Measurements from ENCODE around the gene TRABD2B. TPM values are rescaled to one million over a fixed set of nuclear protein-coding genes. Genes with fewer than 3 reads are reported as not detected.

Gene TRABD2B
- total and polyA plus RNA-seq, 12 donors, result 0.33 to 3.3 (median 0.83) TPM

DNA sequence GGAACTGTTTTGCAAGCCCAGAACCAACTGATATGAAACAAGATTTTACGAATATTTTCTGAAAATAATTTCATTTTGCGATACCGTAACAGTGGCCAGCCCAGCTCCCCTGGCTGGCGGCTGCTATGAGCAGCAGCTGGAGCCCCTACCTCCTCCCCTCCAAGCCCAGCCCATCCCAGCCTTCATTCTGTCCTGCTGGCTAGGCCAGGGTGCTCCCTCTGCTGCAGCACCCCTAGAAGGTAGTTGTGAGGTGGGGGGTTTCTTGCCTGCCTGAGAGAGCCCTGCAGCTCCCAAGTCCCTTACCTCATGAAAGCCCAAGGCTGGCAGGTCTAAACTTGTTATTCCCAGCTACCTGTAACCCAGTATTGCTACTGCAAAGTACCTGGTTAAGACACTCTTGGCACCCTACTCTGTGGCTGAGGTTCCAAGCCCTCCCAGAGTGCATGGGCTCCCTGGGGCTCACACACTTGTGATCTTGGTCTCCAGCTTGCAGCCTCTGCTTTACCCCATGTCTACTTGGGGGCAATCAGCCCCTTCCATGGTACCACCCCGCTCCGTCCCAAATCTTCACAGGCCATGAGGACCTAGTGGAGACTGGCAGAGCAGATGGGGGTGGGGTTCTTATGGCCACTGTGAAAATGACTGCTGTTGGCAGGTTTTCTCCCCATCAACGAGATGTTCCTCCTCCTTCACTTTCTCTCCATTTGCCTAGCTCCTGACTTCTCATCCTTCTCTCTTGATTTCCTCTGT is 239.8 kb downstream of the TRABD2B start:
- no peaks in the 10 kb centered on the region for H3K27me3 ChIP-seq
- intact Hi-C loops (cut with DNase I), result no loop called here
- WGBS, 4 donors, result 82 to 92% (median 90%) methylated on average over 6 to 7 of the region's 7 CpGs
- no peaks in the 10 kb centered on the region for H3K4me1 ChIP-seq (replicated peaks in 1 of 2)
- DNase-seq, result no peak
- no peaks in the 10 kb centered on the region for H3K9me3 ChIP-seq (replicated peaks in 1 of 3)
- TF ChIP-seq, protein P1, sequence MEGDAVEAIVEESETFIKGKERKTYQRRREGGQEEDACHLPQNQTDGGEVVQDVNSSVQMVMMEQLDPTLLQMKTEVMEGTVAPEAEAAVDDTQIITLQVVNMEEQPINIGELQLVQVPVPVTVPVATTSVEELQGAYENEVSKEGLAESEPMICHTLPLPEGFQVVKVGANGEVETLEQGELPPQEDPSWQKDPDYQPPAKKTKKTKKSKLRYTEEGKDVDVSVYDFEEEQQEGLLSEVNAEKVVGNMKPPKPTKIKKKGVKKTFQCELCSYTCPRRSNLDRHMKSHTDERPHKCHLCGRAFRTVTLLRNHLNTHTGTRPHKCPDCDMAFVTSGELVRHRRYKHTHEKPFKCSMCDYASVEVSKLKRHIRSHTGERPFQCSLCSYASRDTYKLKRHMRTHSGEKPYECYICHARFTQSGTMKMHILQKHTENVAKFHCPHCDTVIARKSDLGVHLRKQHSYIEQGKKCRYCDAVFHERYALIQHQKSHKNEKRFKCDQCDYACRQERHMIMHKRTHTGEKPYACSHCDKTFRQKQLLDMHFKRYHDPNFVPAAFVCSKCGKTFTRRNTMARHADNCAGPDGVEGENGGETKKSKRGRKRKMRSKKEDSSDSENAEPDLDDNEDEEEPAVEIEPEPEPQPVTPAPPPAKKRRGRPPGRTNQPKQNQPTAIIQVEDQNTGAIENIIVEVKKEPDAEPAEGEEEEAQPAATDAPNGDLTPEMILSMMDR (IDR thresholded peaks at IDR 0.05), result no peak
- no peak for TF ChIP-seq POLR2A (IDR thresholded peaks at IDR 0.05)
- no peaks in the 10 kb centered on the region for H3K36me3 ChIP-seq (replicated peaks in 1 of 2)
- H3K4me3 ChIP-seq, result no peak overlapping the region
- no peak overlapping the region for H3K27ac ChIP-seq

DNA sequence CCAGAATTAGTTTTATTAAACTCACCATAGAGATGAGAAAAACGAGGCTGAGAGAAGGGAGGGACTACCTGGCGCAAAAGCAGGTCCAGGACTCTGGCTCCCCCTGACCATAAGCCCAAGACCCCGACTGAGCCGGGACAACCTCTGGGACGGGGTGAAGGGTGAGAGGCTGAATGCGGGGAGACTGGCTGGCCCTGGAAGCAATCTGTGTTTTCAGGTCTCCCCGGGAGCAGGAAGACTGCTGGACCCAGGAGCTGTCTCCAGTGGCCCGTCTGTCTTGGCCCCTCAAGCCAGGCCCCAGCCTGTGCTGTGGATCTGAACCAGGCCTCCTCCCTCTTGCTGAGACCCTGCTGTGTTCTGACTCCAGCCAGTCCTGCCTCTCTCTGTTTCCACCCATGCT is 240.8 kb downstream of the TRABD2B start:
- DNase-seq, result no peak
- TF ChIP-seq POLR2A (IDR thresholded peaks at IDR 0.05), result no peak
- TF ChIP-seq, protein P1 (IDR thresholded peaks at IDR 0.05), result no peak
- Histone ChIP-seq H3K9me3 (replicated peaks in 1 of 3) (no peaks in the 10 kb centered on the region), H3K36me3 (replicated peaks in 1 of 2) (no peaks in the 10 kb centered on the region), H3K27me3 (no peaks in the 10 kb centered on the region), H3K4me3 (no peak overlapping the region), H3K27ac (no peak overlapping the region), H3K4me1 (replicated peaks in 1 of 2) (no peaks in the 10 kb centered on the region)
- intact Hi-C loops (cut with DNase I), result no loop called here
- WGBS, 4 donors, result 81 to 93% (median 83%) methylated on average over 7 to 8 of the region's 8 CpGs

GRCh38 chr1:47756006-47756405 is 241.2 kb downstream of the TRABD2B start:
- Histone ChIP-seq H3K9me3 (replicated peaks in 1 of 3) (no peaks in the 10 kb centered on the region), H3K4me3 (no peak overlapping the region), H3K27me3 (no peaks in the 10 kb centered on the region), H3K27ac (no peak overlapping the region), H3K4me1 (replicated peaks in 1 of 2) (no peaks in the 10 kb centered on the region), H3K36me3 (replicated peaks in 1 of 2) (no peaks in the 10 kb centered on the region)
- peak in 1 of 7 donors; percentile 21 for DNase-seq
- intact Hi-C loops (cut with DNase I), result no loop called here
- no peak for TF ChIP-seq POLR2A (IDR thresholded peaks at IDR 0.05)
- TF ChIP-seq, protein P1 (IDR thresholded peaks at IDR 0.05), result no peak
- WGBS, 4 donors, result 74 to 94% (median 81%) methylated on average over 3 to 4 of the region's 4 CpGs

DNA sequence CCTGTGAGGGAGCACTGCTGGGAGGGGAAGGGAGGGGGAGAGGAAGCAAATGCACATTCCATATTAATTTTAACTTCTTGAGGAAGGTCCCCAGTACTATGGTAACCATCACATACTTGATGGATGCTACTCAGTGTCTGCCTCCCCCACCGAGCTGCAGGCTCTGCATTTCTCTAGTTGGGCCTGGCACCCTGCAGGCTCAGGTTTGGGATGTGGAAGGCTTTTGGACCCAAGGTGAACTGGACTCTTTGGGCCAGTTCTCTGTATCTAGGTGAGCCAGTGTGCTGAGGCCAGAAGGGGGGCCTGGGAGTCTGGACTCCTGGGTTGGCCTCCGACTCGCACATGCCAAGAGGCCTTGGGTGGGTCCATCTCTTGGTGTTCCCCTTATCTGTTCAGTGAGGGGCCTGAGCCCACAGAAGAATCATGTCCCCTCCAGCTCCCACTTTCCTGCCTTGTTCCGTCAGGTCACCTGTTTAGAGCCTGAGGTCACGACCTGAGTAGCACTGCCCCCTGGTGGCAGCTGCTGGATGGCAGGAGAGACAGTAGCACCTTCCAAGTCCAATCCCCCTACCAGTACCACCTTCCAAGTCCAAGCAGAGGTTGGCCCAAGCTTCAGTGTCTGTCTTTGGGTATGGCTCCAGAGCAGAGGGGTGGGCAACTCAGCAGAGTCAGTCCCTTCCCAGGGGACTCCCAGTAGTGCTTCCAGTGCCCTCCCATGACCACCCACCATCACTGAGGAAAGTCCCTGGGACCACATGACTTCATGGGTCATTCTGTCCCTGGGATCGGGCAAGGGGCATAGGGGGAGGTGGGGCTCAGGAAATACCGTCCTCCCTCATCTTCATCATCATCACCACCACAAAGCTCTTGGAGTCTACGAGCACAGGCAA is 241.8 kb downstream of the TRABD2B start:
- no peak for TF ChIP-seq POLR2A (IDR thresholded peaks at IDR 0.05)
- TF ChIP-seq, protein P1 (IDR thresholded peaks at IDR 0.05), result peak; percentile 20 to 41 (median 32)
- Histone ChIP-seq H3K27me3 (no peaks in the 10 kb centered on the region), H3K4me3 (no peak overlapping the region), H3K9me3 (replicated peaks in 1 of 3) (no peaks in the 10 kb centered on the region), H3K36me3 (replicated peaks in 1 of 2) (no peaks in the 10 kb centered on the region), H3K4me1 (replicated peaks in 1 of 2) (no peaks in the 10 kb centered on the region), H3K27ac (no peak overlapping the region)
- WGBS, 4 donors, result 71 to 87% (median 85%) methylated on average over 6 to 8 of the region's 8 CpGs
- peak in 3 of 7 donors; percentile 48 to 55 (median 53) for DNase-seq
- intact Hi-C loops (cut with DNase I), result no loop called here
